HepG2 (cell line): ENCODE data around the gene POP5. TPM values are rescaled to one million over a fixed set of nuclear protein-coding genes. Genes with fewer than 3 reads are reported as not detected.
"Not testable (repeated sequence)": the region's sequence is repeated elsewhere in the genome, so short reads cannot be mapped to it uniquely, and the experiment has no call there.

Experiments used
- ATAC-seq: fragments of 200-7000 bp; cut with Tn5 transposase; 3 replicates; pipeline ENCODE4 v1.9.1; 2020; ENCODE audit warnings: mild to moderate bottlenecking, moderate library complexity
- BruUV-seq: library from RNA; stranded (reverse); fragments of 400-500 nt; replicated peaks from 2 replicates; lab custom pipeline; 2021; lab: Mats Ljungman, UMichigan
- CTCF ChIA-PET: fragments of 300-600 bp; formaldehyde crosslinking; extraction: SDS; loops from one replicate; lab custom pipeline; 2021; ENCODE audit warnings: low total read pairs, inconsistent platforms, low intra/inter-chr PET ratio; lab: Yijun Ruan, JAX
- POLR2A ChIA-PET: fragments of 350-600 bp; sonication (Branson Sonifier 250); formaldehyde crosslinking; loops from one replicate; lab custom pipeline; 2020; ENCODE audit warnings: antibody characterized with exemption, inconsistent platforms; lab: Yijun Ruan, JAX
- DNase-seq: peaks from one replicate; pipeline ENCODE4 v3.0.0-alpha.2; 2015; ENCODE audit warnings: low spot score
- FAIRE-seq: peaks from 3 replicates; lab custom pipeline; 2011; peaks lifted over from hg19 to GRCh38; lab: Jason Lieb, UNC
- H2AFZ ChIP-seq: one replicate; pipeline ENCODE4 v1.6.1; 2011; ENCODE audit warnings: low read length, inconsistent platforms
- H3K27ac ChIP-seq: fragments of 300-600 bp; 3 replicates; pipeline ENCODE4 v1.8.0; 2011; ENCODE audit warnings: mixed run types, mild to moderate bottlenecking, mixed read lengths, low read length, inconsistent platforms; ENCODE audit not compliant: insufficient read depth; ENCODE audit errors: extremely low read length
- H3K27me3 ChIP-seq, 2 experiments: fragments of 200-600 bp in 1 of 2; 2 replicates in 1 of 2; 3 replicates in 1 of 2; pipeline versions ENCODE4 v1.6.0 to v1.8.0; 2011; ENCODE audit warnings: low read length in 2 of 2, mild to moderate bottlenecking in 2 of 2, moderate library complexity in 2 of 2, inconsistent platforms in 1 of 2; ENCODE audit not compliant: insufficient read depth in 2 of 2, control insufficient read depth in 1 of 2
- H3K36me3 ChIP-seq, 2 experiments: fragments of 200-600 bp in 1 of 2; replicated peaks in 1 of 2; 2 replicates in 1 of 2; 3 replicates in 1 of 2; pipeline versions ENCODE4 v1.5.1 to v1.8.0; 2011; ENCODE audit warnings: low read length in 2 of 2, inconsistent platforms in 1 of 2; ENCODE audit not compliant: insufficient read depth in 2 of 2, control insufficient read depth in 1 of 2
- H3K4me1 ChIP-seq: 2 replicates; pipeline ENCODE4 v1.5.1; 2012; ENCODE audit warnings: low read length, inconsistent platforms; ENCODE audit not compliant: insufficient read depth
- H3K4me2 ChIP-seq: 2 replicates; pipeline ENCODE4 v1.6.0; 2011; ENCODE audit warnings: low read depth, low read length, inconsistent platforms
- H3K4me3 ChIP-seq, 3 experiments: fragments of 200-600 bp in 1 of 3; sonication (generic), shearing (Covaris generic) in 1 of 3; replicated peaks in 1 of 3; 2 replicates each; pipeline ENCODE4 v1.5.1; 2011 to 2016; ENCODE audit warnings: low read length in 3 of 3, inconsistent platforms in 2 of 3, low read depth in 2 of 3, mild to moderate bottlenecking in 2 of 3, control low read depth in 1 of 3, mixed read lengths in 1 of 3; ENCODE audit not compliant: insufficient read depth in 1 of 3
- H3K79me2 ChIP-seq: one replicate; pipeline ENCODE4 v1.6.1; 2011; ENCODE audit warnings: low read length, inconsistent platforms; ENCODE audit not compliant: insufficient read depth
- H3K9ac ChIP-seq: 2 replicates; pipeline ENCODE4 v1.6.0; 2011; ENCODE audit warnings: mild to moderate bottlenecking, low read depth, low read length, inconsistent platforms; ENCODE audit not compliant: insufficient read depth
- H3K9me3 ChIP-seq: 2 replicates; pipeline ENCODE4 v1.5.1; 2012; ENCODE audit warnings: mild to moderate bottlenecking, low read length
- H4K20me1 ChIP-seq: 2 replicates; pipeline ENCODE4 v1.6.0; 2011; ENCODE audit warnings: inconsistent platforms, mild to moderate bottlenecking, low read length, moderate library complexity; ENCODE audit not compliant: insufficient read depth
- FOXP1 ChIP-seq, 2 experiments: fragments of 450-650 bp in 1 of 2; IDR thresholded peaks; 2 replicates each; pipeline ENCODE4 v1.6.1; 2017 to 2018; ENCODE audit warnings: antibody characterized with exemption in 1 of 2
- GABPB1 ChIP-seq: IDR thresholded peaks from 2 replicates; pipeline ENCODE4 v1.6.1; 2016; ENCODE audit warnings: mild to moderate bottlenecking, missing genetic modification reagents, moderate library complexity, missing compliant biosample characterization
- NCOA1 ChIP-seq: sonication (generic); formaldehyde crosslinking; IDR thresholded peaks from 2 replicates; pipeline ENCODE4 v1.9.0; 2021; ENCODE audit warnings: missing genetic modification reagents
- NFIC ChIP-seq: IDR thresholded peaks from 2 replicates; pipeline ENCODE4 v1.6.1; 2012; ENCODE audit warnings: mild to moderate bottlenecking, low read length, inconsistent platforms
- TP53 ChIP-seq: sonication (generic); formaldehyde crosslinking; conservative IDR thresholded peaks from 2 replicates; pipeline ENCODE4 v1.4.0; 2020; ENCODE audit warnings: missing genetic modification reagents
- ZNF20 ChIP-seq: sonication (generic); formaldehyde crosslinking; IDR thresholded peaks from 2 replicates; pipeline ENCODE4 v1.4.0; 2020; ENCODE audit warnings: mild to moderate bottlenecking, moderate library complexity, missing genetic modification reagents
- ZNF335 ChIP-seq: sonication (generic); formaldehyde crosslinking; IDR thresholded peaks from 2 replicates; pipeline ENCODE4 v1.4.0; 2020; ENCODE audit warnings: missing genetic modification reagents
- ZNF484 ChIP-seq: sonication (generic); formaldehyde crosslinking; IDR thresholded peaks from 2 replicates; pipeline ENCODE4 v1.5.1; 2020; ENCODE audit warnings: mild to moderate bottlenecking, low read depth, missing genetic modification reagents, borderline replicate concordance
- ZNF598 ChIP-seq: sonication (generic); formaldehyde crosslinking; IDR thresholded peaks from 2 replicates; pipeline ENCODE4 v1.5.1; 2020; ENCODE audit warnings: mild to moderate bottlenecking, missing genetic modification reagents, borderline replicate concordance
- WGBS: methylation state at CpG from one replicate; pipeline ENCODE4 v1.1.6; 2017; ENCODE audit warnings: low lambda C conversion rate; 5-methylcytosine and 5-hydroxymethylcytosine counted together
- in situ Hi-C: cut with HindIII; loops from 2 replicates; pipeline ENCODE4 v1.10.0; 2017; ENCODE audit warnings: low pct_unique_long_range_greater_than_20kb; ENCODE audit not compliant: extremely low pct_ligation_motif_present
- intact Hi-C: fragments of 100-400 bp; cut with micrococcal nuclease; formaldehyde crosslinking; loops from one replicate; pipeline ENCODE4 v1.10.0; 2022; ENCODE audit not compliant: unreplicated experiment
- polyA plus RNA-seq, 8 experiments: library from polyadenylated mRNA; depleted of rRNA in 3 of 8; stranded (reverse) in 7 of 8; unstranded in 1 of 8; fragments of >200 nt; fragmentation: Illumina TruSeq in 4 of 8; extraction: Trizol in 4 of 8; gene quantifications; 2 replicates each; pipeline versions ENCODE4 v1.2.1 to v1.2.3, GENCODE V29; 2011 to 2016; ENCODE audit warnings: low read depth in 4 of 8, missing spikeins in 1 of 8, mixed read lengths in 1 of 8; ENCODE audit not compliant: insufficient read depth in 1 of 8
- total RNA-seq, 5 experiments: library from RNA; depleted of rRNA; stranded (reverse); fragments of >200 nt; fragmentation: Illumina TruSeq; extraction: Trizol; gene quantifications; 2 replicates each; pipeline ENCODE4 v1.2.3, GENCODE V29; 2016; ENCODE audit warnings: low read depth in 1 of 5
- TF ChIP-seq, protein P1 (sequence below): sonication (generic); formaldehyde crosslinking; IDR thresholded peaks from 2 replicates; pipeline ENCODE4 v1.4.0; 2020; ENCODE audit warnings: missing genetic modification reagents, borderline replicate concordance

Gene POP5
- total and polyA plus RNA-seq, 2 of the 13 experiments (the other 11 are each of a cell fraction or from before 2014, with no cell fraction given): 45.6 to 61.3 TPM

DNA sequence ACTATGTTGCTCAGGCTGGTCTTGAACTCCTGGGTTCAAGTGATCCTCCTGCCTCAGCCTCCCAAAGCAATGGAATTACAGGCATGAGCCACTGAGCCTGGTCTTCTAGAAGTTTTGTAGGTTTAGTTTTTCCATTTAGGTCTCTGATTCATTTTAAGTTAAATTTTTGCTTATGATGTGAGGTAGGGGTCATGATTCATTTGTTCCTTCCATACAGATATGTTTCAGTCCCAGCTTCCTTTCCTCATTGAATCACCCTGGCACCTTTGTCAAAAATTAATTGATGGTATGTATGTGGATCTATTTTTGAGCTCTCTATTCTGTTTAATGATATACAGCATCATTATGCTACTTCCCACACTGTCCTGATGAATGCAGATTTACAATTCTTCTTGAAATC, 33.6 kb upstream of the POP5 start (continued):
- TF ChIP-seq ZNF484 (CRISPR knock-in tag) (no peak), ZNF335 (CRISPR knock-in tag) (no peak), ZNF598 (CRISPR knock-in tag) (no peak)

DNA sequence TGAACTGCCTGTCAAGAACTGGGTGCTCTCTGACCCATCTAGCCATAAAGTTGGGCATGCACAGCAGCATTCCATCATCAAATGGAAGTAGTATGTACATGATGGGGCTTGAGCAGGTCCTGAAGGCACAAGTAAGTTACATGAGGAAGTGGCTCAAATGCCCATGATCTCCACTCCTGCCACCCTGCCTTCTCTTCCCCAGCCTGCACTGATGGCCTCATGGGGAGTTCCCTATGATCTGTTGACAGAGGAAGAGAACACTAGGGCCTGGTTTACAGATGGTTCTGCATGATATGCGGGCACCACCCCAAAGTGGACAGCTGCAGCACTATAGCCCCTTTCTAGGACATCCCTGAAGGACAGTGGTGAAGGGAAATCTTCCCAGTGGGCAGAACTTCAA, 30.3 kb upstream of the POP5 start:
- in situ Hi-C loops, POLR2A ChIA-PET, intact Hi-C loops, H3K27ac ChIP-seq, H3K9ac ChIP-seq, BruUV-seq, H3K4me2 ChIP-seq, H3K36me3 ChIP-seq, H2AFZ ChIP-seq, FAIRE-seq, H3K4me3 ChIP-seq, DNase-seq, CTCF ChIA-PET, H3K79me2 ChIP-seq, H3K4me1 ChIP-seq, ATAC-seq, H4K20me1 ChIP-seq, H3K9me3 ChIP-seq: not testable (repeated sequence)
- 0% methylated on average over 1 of the region's 1 CpG for WGBS
- peaks cover 0 to 11% of the 10 kb centered on the region in 2 experiments; a peak in 1 of 5 replicates for H3K27me3 ChIP-seq

DNA sequence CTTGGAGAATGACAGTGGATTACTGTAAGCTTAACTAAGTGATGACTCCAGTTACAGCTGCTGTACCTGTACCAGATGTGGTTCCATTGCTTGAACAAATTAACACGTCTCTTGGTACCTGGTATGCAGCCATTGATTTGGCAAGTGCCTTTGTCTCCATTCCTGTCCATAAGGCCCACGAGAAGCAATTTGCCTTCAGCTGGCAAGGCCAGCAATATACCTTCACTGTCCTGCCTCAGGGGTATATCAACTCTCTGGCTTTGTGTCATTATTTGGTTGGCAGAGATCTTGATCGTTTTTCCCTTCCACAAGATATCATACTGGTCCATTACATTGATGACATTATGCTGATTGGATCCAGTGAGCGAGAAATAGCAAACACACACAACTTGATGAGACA, 29.4 kb upstream of the POP5 start:
- Histone ChIP-seq H2AFZ (no peak overlapping the region), H3K27me3 (peaks cover 0 to 11% of the 10 kb centered on the region in 2 experiments; a peak in 1 of 5 replicates), H4K20me1 (no peaks in the 10 kb centered on the region), H3K4me2 (no peak overlapping the region), H3K4me3 (no peak overlapping the region), H3K9ac (no peak overlapping the region), H3K4me1 (no peaks in the 10 kb centered on the region), H3K27ac (no peak overlapping the region), H3K36me3 (no peaks in the 10 kb centered on the region), H3K79me2 (no peaks in the 10 kb centered on the region), H3K9me3 (no peaks in the 10 kb centered on the region)
- no peak for ATAC-seq
- FAIRE-seq: no peak
- DNase-seq: no peak
- POLR2A ChIA-PET: no interaction called here
- WGBS: 6% methylated on average over 4 of the region's 4 CpGs
- BruUV-seq: no TSS peak
- intact Hi-C loops (no loop called here), in situ Hi-C loops (no loop called here)
- CTCF ChIA-PET: no interaction called here
- no peak for TF ChIP-seq GABPB1 (CRISPR knock-in tag)
- TF ChIP-seq NCOA1: no peak
- no peak for TF ChIP-seq FOXP1 (IDR thresholded peaks at IDR 0.05)
- TF ChIP-seq FOXP1 (CRISPR knock-in tag; IDR thresholded peaks at IDR 0.05): no peak
- no peak for TF ChIP-seq NFIC
- TF ChIP-seq TP53 (CRISPR knock-in tag): no peak
- TF ChIP-seq ZNF20: no peak
- TF ChIP-seq, protein P1, sequence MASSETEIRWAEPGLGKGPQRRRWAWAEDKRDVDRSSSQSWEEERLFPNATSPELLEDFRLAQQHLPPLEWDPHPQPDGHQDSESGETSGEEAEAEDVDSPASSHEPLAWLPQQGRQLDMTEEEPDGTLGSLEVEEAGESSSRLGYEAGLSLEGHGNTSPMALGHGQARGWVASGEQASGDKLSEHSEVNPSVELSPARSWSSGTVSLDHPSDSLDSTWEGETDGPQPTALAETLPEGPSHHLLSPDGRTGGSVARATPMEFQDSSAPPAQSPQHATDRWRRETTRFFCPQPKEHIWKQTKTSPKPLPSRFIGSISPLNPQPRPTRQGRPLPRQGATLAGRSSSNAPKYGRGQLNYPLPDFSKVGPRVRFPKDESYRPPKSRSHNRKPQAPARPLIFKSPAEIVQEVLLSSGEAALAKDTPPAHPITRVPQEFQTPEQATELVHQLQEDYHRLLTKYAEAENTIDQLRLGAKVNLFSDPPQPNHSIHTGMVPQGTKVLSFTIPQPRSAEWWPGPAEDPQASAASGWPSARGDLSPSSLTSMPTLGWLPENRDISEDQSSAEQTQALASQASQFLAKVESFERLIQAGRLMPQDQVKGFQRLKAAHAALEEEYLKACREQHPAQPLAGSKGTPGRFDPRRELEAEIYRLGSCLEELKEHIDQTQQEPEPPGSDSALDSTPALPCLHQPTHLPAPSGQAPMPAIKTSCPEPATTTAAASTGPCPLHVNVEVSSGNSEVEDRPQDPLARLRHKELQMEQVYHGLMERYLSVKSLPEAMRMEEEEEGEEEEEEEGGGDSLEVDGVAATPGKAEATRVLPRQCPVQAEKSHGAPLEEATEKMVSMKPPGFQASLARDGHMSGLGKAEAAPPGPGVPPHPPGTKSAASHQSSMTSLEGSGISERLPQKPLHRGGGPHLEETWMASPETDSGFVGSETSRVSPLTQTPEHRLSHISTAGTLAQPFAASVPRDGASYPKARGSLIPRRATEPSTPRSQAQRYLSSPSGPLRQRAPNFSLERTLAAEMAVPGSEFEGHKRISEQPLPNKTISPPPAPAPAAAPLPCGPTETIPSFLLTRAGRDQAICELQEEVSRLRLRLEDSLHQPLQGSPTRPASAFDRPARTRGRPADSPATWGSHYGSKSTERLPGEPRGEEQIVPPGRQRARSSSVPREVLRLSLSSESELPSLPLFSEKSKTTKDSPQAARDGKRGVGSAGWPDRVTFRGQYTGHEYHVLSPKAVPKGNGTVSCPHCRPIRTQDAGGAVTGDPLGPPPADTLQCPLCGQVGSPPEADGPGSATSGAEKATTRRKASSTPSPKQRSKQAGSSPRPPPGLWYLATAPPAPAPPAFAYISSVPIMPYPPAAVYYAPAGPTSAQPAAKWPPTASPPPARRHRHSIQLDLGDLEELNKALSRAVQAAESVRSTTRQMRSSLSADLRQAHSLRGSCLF (CRISPR knock-in tag): no peak
